Hepatocyte (in vitro differentiated cells): Measurements from ENCODE around the gene PUS10. TPM values are rescaled to one million over a fixed set of nuclear protein-coding genes. Genes with fewer than 3 reads are reported as not detected.
"Not testable (repeated sequence)": the region's sequence is repeated elsewhere in the genome, so short reads cannot be mapped to it uniquely, and the experiment has no call there.

Source experiments
- DNase-seq: peaks from one replicate; pipeline ENCODE4 v3.0.0-alpha.2; 2016; ENCODE audit warnings: low spot score
- H2AFZ ChIP-seq: fragments of 200-600 bp; sonication (generic); 2 replicates; pipeline ENCODE4 v1.6.0; 2016; ENCODE audit warnings: antibody characterized with exemption, mild to moderate bottlenecking
- H3K27ac ChIP-seq: fragments of 200-600 bp; sonication (generic); 2 replicates; pipeline ENCODE4 v1.5.1; 2016; ENCODE audit warnings: mild to moderate bottlenecking
- H3K27me3 ChIP-seq: fragments of 200-600 bp; sonication (generic); 2 replicates; pipeline ENCODE4 v1.6.1; 2016
- H3K36me3 ChIP-seq: fragments of 200-600 bp; sonication (generic); replicated peaks from 2 replicates; pipeline ENCODE4 v1.5.1; 2016; ENCODE audit warnings: low read depth; ENCODE audit not compliant: insufficient read depth
- H3K4me1 ChIP-seq: fragments of 200-600 bp; sonication (generic); 2 replicates; pipeline ENCODE4 v1.5.1; 2016; ENCODE audit warnings: mild to moderate bottlenecking, moderate library complexity; ENCODE audit not compliant: insufficient read depth
- H3K4me2 ChIP-seq: fragments of 200-600 bp; sonication (generic); 2 replicates; pipeline ENCODE4 v1.6.0; 2016
- H3K4me3 ChIP-seq: fragments of 200-600 bp; sonication (generic); 2 replicates; pipeline ENCODE4 v1.5.1; 2016; ENCODE audit warnings: mild to moderate bottlenecking
- H3K79me2 ChIP-seq: fragments of 200-600 bp; sonication (generic); 2 replicates; pipeline ENCODE4 v1.6.0; 2017; ENCODE audit warnings: mild to moderate bottlenecking
- H3K9me2 ChIP-seq: fragments of 200-600 bp; sonication (generic); replicated peaks from 2 replicates; pipeline ENCODE4 v1.6.0; 2017; ENCODE audit warnings: mild to moderate bottlenecking; ENCODE audit not compliant: insufficient read depth
- H3K9me3 ChIP-seq: fragments of 200-600 bp; sonication (generic); 2 replicates; pipeline ENCODE4 v1.5.1; 2016; ENCODE audit warnings: low read depth, mild to moderate bottlenecking
- H4K20me1 ChIP-seq: fragments of 200-600 bp; sonication (generic); 2 replicates; pipeline ENCODE4 v1.6.0; 2016; ENCODE audit warnings: mild to moderate bottlenecking; ENCODE audit not compliant: insufficient read depth, poor library complexity, severe bottlenecking
- EZH2 ChIP-seq: fragments of 200-600 bp; sonication (generic); IDR thresholded peaks from 2 replicates; pipeline ENCODE4 v1.6.1; 2016; ENCODE audit warnings: antibody characterized with exemption, mild to moderate bottlenecking, borderline replicate concordance
- EZH2phosphoT487 ChIP-seq: fragments of 200-600 bp; sonication (generic); IDR thresholded peaks from one replicate; pipeline ENCODE4 v1.6.1; 2018; ENCODE audit warnings: antibody characterized with exemption, mild to moderate bottlenecking, low read depth, moderate library complexity; ENCODE audit not compliant: unreplicated experiment, severe bottlenecking
- WGBS: methylation state at CpG from one replicate; pipeline ENCODE4 v1.1.6; 2016; ENCODE audit warnings: low lambda C conversion rate; ENCODE audit errors: missing lambda C conversion rate; 5-methylcytosine and 5-hydroxymethylcytosine counted together
- polyA plus RNA-seq: library from polyadenylated mRNA; unstranded; fragments of >200 nt; fragmentation: Nextera tagmentation; extraction: Ambion mirVana; gene quantifications from 2 replicates; pipeline ENCODE4 v1.2.1, GENCODE V29; 2016
- total RNA-seq: library from RNA; depleted of rRNA; stranded (reverse); fragments of >200 nt; gene quantifications from 2 replicates; pipeline ENCODE4 v1.2.3, GENCODE V29; 2014
- TF ChIP-seq, protein P1 (sequence below): fragments of 200-600 bp; sonication (generic); IDR thresholded peaks from 2 replicates; pipeline ENCODE4 v1.5.1; 2016; ENCODE audit warnings: antibody characterized with exemption, mild to moderate bottlenecking; ENCODE audit not compliant: poor library complexity

Gene PUS10
- total and polyA plus RNA-seq, 2 experiments from 2014 or later = 4.5 to 15.3 TPM

DNA sequence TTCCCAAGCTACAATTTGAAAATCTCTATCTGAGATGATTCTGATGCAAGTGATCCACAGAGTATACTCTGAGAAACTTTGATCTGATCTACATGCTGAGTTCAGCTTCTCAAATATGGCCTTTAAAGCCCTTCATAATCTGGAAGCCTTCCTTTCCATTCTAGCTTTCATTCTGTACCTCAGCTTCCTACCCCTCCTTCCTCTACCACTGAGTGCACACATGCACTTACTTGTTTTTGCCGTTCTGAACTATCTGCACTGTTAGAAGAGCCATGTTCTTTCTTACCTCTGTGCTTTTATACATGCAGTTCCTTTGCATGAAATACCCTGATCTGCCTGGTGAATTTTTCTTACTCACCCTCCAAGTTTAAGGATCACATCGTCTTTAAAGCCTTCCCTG, 111.7 kb downstream of the PUS10 start:
- TF ChIP-seq, protein P1, sequence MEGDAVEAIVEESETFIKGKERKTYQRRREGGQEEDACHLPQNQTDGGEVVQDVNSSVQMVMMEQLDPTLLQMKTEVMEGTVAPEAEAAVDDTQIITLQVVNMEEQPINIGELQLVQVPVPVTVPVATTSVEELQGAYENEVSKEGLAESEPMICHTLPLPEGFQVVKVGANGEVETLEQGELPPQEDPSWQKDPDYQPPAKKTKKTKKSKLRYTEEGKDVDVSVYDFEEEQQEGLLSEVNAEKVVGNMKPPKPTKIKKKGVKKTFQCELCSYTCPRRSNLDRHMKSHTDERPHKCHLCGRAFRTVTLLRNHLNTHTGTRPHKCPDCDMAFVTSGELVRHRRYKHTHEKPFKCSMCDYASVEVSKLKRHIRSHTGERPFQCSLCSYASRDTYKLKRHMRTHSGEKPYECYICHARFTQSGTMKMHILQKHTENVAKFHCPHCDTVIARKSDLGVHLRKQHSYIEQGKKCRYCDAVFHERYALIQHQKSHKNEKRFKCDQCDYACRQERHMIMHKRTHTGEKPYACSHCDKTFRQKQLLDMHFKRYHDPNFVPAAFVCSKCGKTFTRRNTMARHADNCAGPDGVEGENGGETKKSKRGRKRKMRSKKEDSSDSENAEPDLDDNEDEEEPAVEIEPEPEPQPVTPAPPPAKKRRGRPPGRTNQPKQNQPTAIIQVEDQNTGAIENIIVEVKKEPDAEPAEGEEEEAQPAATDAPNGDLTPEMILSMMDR = no peak
- TF ChIP-seq EZH2phosphoT487 (no peak), EZH2 (no peak)
- WGBS = 98% methylated on average over 2 of the region's 2 CpGs
- DNase-seq = no peak

DNA sequence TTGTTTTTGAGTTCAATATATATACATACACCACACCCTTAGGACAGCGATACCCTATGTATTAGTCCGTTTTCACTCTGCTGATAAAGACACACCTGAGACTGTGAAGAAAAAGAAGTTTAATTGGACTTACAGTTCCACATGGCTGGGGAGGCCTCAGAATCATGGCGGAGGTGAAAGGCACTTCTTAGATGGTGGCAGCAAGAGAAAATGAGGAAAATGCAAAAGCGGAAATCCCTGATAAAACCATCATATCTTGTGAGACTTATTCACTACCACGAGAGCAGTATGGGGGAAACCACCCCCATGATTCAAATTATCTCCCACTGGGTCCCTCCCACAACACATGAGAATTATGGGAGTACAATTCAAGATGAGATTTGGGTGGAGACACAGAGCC, 112.2 kb downstream of the PUS10 start:
- not testable (repeated sequence) for H3K79me2 ChIP-seq, H3K9me3 ChIP-seq, H3K9me2 ChIP-seq, DNase-seq, H3K4me3 ChIP-seq, H3K4me2 ChIP-seq, H3K4me1 ChIP-seq, H3K27me3 ChIP-seq, H3K36me3 ChIP-seq, H3K27ac ChIP-seq, H2AFZ ChIP-seq, H4K20me1 ChIP-seq
- 95% methylated on average over 5 of the region's 5 CpGs for WGBS

More for the DNA sequence above, 111.7 kb downstream of the PUS10 start:
- Histone ChIP-seq H2AFZ (no peak overlapping the region), H3K27me3 (no peaks in the 10 kb centered on the region), H4K20me1 (no peaks in the 10 kb centered on the region), H3K27ac (no peak overlapping the region), H3K36me3 (no peaks in the 10 kb centered on the region), H3K4me1 (no peaks in the 10 kb centered on the region), H3K4me3 (no peak overlapping the region), H3K9me2 (no peaks in the 10 kb centered on the region), H3K79me2 (no peaks in the 10 kb centered on the region), H3K9me3 (no peaks in the 10 kb centered on the region), H3K4me2 (no peak overlapping the region)

DNA sequence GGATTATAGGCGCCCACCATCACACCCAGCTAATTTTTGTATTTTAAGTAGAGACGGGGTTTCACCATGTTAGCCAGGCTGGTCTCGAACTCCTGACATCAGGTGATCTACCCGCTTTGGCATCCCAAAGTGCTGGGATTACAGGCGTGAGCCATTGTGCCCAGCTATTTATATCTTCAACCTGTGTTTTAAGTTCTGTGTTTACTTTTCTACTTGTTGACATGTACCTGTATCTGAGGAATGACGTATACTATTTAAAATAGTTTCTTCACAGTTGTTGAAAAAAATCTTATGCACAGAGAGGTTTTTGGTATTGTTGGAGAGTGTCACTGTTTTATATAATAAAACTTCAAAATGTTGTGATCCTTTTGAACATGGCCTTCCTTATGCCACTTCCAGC, 116.8 kb downstream of the PUS10 start:
- not testable (repeated sequence) for H3K4me3 ChIP-seq, H3K9me3 ChIP-seq, H3K9me2 ChIP-seq, H4K20me1 ChIP-seq, H3K4me1 ChIP-seq, H3K27ac ChIP-seq, H3K36me3 ChIP-seq, H3K4me2 ChIP-seq, H3K27me3 ChIP-seq, DNase-seq, H2AFZ ChIP-seq, H3K79me2 ChIP-seq
- WGBS = 95% methylated on average over 6 of the region's 6 CpGs

DNA sequence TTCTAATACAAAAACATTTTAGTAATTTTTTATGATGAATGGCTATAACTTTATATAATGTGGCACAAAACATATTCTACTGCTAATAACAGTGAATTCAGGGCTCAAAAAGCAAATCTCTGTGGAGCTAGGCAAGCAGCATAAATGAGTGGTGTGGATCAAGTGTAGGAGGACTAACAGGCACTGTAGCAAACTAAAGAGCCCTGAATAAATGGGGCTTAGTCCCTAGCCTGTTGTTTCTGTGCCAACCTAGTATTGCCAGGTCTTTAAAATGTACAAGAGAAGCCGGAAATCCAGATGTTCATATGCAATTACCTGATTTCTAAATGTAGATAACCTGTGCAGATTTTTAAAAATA, 118.2 kb downstream of the PUS10 start:
- no peak for DNase-seq
- Histone ChIP-seq H3K4me1 (no peaks in the 10 kb centered on the region), H3K4me3 (no peak overlapping the region), H3K27me3 (no peaks in the 10 kb centered on the region), H3K4me2 (no peak overlapping the region), H3K79me2 (no peaks in the 10 kb centered on the region), H4K20me1 (no peaks in the 10 kb centered on the region), H3K36me3 (peaks cover 3% of the 10 kb centered on the region), H2AFZ (no peak overlapping the region), H3K9me2 (no peaks in the 10 kb centered on the region), H3K9me3 (no peaks in the 10 kb centered on the region), H3K27ac (no peak overlapping the region)
- WGBS = 88% methylated on average over 1 of the region's 1 CpG
- TF ChIP-seq, protein P1 = no peak
- TF ChIP-seq EZH2 (no peak), EZH2phosphoT487 (no peak)
